Activated CD8-positive, alpha-beta memory T cell treated with anti-CD3 and anti-CD28 coated beads, Interleukin-2, amount 50 U/mL, for 4 hours (primary cell): ENCODE results near the gene AOX1.
"Not testable (repeated sequence)": the region's sequence is repeated elsewhere in the genome, so short reads cannot be mapped to it uniquely, and the experiment has no call there.

ENCODE experiments used
- DNase-seq: peaks from one replicate; pipeline ENCODE4 v3.0.0-alpha.2; 2020

The AOX1 gene

DNA sequence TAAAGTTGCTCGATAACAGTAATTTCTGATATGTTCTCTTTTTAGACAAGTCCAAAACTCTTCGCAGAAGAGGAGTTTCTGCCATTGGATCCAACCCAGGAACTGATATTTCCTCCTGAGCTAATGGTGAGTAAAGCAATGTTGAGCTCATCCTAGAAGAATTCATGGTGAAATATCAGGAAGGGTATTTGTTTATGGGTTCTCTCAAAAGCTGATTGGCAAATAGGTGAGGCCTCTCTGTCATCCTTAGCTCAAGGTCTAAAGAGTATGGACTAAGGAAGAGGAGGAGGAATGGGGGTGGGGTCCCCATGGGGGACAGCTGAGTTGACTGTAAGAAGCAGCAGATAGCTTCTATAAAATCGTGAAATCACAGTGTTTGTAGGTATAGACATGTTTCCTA is 18.2 kb downstream of the AOX1 start:
- DNase-seq = no peak

DNA sequence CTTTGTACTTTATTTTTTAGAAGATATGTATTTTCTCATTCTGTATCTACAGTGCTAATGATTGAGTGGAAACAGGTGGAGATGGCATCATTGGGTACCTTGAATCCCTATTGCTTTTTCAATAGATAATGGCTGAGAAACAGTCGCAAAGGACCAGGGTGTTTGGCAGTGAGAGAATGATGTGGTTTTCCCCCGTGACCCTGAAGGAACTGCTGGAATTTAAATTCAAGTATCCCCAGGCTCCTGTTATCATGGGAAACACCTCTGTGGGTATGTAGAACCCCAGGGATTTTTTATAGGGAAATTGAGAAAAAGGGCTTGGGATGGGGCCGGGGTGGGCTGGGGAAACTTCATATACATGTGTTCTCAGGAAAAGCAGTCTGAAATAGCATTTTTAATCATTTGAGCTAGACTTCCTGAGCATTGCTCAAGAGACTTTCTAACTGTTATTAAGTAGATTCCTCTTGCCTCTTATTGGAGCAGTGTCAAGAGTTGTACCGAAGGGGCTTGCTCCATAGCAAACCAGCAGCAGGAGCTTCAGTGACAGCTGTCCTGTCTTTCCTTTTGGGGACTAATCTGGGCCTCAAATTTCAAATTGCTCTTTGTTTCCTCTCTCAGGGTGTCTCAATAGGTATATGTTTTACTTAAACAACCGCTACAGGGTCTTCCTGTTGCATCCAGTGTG is 18.9 kb downstream of the AOX1 start:
- no peak for DNase-seq

DNA sequence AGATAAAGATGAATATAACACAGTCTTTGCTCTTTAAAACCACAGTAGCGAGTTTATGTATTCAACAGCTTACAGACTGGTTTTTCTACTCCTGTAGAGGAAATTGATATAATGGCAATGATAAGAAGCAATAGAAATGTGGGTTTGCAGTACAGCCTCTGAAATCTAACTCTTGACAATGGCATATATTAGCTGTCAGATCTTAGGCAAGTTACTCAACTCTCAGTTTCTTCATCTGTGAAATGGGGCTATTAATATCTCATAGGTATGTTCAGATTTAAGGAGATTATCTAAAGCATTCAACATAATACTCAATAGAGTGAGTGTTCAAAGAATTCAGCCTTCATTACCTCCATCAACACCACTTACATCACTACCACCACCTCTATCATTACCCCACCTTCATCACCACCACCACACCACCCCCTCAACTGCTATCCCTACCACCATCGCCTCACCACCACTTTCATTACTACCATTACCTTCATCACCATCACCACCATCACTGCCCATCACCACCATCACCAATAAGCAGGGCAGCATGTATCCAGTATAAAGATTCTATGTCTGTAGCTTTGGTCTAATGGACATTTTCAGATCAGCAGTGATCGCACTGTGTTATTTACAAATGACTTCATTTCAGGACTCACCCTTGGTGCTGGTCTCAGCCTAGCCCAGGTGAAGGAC is 22.7 kb downstream of the AOX1 start:
- no peak for DNase-seq

DNA sequence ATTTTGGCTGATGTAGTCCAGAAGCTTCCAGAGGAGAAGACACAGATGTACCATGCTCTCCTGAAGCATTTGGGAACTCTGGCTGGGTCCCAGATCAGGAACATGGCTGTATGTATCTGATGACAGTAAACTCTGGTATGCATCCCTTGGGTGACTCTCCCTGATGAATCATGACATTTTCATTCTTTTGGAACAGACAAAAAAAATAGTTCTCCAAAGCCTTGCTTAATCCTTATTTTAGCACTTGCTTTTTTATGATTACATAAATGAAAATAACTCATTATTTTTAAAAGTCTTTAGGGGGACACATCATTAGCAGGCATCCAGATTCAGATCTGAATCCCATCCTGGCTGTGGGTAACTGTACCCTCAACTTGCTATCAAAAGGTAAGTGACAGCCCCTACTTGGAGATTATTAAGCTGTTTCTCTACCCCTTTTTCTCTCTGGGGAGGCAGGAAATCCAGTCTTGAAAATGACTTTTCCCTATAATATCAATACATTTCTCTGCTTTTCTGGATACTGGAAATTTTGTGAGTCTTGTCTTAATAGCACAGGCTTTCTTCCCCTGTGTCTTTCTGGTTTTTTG is 23.3 kb downstream of the AOX1 start:
- no peak for DNase-seq

DNA sequence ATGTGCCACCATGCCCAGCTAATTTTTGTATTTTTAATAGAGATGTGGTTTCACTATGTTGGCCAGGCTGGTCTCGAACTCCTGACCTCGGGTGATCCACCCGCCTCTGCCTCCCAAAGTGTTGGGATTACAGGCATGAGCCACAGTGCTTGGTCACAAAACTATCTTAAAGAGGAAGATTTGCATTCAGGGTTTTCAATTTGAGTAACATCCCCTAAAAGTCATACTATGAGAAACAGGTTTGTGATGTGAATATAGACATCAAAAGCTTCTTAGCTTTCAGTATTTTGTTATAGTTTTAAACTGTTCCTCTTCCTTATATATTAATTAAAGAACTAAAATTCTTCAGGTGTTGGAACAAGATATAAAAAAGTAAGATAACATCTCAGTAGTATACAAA is 24.4 kb downstream of the AOX1 start:
- DNase-seq = not testable (repeated sequence)

DNA sequence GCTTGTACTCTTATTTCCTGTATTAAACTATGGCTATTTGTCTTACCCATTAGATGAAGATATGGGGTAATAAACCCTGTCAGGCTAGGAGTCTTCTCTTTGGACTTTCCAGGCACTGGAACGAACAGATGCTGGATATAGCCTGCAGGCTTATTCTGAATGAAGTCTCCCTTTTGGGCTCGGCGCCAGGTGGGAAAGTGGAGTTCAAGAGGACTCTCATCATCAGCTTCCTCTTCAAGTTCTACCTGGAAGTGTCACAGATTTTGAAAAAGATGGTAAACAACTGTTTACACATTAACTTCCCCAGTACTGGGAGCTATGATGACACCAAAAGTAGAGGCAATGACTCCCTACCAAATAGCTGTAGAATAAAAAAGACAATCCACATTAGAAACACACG is 27.9 kb downstream of the AOX1 start:
- DNase-seq = no peak

DNA sequence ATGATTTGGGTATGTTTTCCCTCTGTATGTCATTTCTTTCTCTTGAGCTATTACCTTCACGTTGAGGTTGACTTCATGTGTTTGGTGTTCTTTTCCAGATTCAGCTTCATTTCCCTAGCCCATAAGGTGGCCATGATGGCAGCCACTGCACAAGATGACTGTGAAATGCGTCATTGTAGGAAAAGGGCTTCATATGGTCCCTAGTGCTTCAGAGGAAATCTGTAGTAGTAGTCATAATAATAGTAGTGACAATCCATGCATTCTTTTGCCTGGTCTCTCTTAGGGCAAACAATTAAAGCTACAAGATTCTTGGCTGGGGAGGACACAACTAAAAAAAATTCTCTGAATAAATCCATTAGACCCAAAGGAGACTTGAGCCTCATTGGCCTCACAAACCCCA is 28.4 kb downstream of the AOX1 start:
- no peak for DNase-seq

DNA sequence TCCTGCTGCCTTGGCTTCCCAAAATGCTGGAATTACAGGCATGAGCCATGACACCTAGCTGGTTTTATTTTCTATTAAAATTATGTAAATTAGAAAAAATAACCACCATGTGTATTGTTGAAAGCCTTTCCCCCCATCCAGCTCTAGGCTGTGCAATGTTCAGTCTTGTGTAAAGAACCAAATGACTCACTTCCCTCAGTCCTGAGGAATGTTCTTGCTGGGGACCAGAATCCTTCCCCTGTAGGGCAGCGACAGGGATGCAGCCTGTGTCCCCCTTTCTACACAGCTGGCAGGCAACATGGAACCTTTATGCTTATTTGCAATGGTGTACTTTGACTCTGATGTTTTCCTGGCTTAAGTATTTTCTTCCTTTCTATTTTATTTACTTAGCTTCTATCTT is 29.4 kb downstream of the AOX1 start:
- no peak for DNase-seq

DNA sequence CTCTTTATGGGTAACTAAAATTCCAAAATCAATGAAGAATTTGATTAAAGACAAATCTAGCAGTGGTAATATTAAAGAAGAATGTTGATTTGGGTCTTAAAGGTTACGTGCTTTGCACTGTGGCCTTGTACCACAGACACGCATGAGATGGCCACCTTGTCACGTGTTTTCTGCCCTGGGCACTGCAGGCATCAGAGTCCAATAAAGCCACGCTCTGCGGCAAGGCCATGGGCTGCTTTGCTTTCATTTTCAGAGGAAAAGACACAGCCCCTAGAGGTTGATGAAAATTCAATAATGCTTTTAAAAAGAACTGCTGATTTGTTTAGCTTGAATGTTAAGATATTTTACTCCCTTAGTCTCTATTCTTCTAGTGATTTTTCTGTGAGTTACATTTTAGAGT is 30.4 kb downstream of the AOX1 start:
- no peak for DNase-seq

DNA sequence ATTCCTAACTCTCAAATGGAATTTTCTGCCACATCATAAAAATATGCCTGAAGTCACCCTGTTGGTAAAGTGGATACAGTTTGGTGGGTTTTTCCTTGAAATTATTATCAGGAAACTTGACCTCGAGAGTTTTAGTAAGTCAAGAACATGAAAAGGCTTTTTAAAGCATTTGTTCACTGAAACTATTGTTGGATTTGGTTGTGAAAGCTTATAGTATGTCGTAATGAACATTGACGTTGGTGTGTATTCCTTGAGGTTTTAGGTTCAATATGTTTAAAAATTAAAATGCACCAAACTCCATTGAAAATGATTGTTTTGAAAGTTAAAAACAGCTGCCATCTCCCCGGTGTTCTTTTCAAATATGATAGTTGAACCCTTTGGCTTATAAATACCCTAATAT is 30.8 kb downstream of the AOX1 start:
- DNase-seq = no peak

DNA sequence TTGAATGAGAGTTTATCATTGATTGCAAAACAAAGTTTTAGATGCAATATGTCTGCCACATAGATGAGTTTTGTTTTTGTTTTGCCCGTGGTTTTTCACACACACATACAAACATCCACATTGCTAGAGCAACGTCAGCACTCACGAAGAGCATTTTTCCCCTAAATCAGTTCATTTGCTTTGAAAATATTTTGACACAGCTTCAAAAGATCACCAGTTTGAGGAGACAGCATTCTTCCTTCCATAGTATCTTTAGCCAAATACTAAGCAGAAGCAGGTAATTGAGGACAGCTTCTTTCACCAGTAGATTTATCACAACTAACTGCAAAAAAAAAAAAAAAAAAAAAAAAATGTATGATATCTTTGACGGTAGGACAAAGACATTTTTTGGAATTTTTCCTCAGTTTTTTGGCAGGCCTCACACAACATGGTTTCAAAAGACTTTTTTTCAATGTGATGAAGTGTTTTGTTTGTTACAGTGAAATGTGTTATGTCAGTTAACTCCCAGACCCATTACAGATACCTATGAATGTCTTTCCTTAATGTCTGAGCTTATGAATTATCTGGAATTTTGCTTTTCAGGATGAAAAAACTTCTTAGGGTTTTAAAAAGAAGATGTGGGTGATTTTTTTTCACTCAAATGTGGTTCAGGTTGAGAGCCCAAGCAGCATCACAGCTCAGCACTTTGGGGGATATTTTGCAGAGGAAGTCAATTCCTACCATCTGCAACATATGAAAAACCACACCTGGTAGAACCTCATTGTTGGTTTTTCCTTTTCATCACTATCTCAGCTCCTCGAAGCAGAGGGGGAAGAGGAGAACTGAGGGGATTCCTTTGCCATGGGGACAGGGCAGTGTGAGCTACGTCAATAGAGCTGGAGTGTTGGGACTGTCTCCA is 31.6 kb downstream of the AOX1 start:
- DNase-seq = no peak

DNA sequence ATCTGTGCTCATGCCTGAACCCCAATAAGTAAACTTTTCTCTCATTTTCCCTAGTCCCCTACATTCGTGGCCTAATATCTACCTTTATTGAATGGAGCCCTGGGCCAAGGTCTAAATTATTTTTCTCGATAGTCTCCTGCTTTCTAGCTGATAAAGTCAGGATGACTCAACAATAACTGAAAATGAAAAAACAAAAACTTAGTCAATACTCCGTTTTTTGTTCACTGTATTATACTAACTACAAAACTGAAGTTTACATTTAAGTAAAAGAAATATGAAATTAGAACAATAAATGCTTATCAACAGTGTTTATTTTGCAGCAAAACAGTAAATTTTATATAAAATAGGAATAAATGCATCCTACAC is 32.2 kb downstream of the AOX1 start:
- no peak for DNase-seq

DNA sequence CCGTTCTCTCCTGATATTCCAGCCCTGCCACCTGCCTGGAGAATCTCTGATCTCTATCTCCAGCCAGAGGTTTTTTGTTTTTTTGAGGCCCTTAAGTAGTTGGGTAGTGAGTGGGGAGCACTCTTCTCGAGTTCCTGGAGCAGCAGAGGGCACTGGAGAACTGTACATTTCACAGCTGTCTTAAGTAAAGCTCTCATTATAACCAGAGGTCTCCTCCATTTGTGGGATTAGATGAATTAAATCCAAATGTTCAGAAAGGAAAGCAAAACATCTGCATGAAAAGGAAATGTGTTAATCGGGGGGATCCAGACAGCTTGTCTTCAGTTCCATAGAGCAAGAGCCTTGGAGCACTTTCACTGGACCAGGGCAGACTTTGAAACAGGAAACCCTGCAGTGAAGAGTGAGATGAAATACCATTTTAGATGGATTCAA is 32.8 kb downstream of the AOX1 start:
- no peak for DNase-seq

DNA sequence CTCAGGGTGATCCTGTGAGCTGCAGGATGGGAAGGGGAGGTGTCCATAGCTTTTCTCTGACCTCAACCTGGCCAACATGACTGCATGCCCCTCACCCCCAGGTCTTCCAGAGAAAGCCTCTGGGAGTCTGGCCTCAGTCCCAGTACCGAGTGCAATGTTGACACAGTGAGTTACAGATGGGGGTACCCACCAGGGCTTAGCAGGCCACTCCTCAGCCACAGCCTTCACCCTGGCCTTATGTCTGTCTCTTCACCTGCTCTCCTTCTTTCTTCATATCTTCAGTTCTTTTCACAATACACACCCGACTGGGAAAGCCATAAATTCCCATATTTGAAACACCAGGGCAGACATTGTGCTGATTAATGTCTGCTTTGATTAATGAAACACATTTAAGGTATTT is 33.5 kb downstream of the AOX1 start:
- DNase-seq = no peak

DNA sequence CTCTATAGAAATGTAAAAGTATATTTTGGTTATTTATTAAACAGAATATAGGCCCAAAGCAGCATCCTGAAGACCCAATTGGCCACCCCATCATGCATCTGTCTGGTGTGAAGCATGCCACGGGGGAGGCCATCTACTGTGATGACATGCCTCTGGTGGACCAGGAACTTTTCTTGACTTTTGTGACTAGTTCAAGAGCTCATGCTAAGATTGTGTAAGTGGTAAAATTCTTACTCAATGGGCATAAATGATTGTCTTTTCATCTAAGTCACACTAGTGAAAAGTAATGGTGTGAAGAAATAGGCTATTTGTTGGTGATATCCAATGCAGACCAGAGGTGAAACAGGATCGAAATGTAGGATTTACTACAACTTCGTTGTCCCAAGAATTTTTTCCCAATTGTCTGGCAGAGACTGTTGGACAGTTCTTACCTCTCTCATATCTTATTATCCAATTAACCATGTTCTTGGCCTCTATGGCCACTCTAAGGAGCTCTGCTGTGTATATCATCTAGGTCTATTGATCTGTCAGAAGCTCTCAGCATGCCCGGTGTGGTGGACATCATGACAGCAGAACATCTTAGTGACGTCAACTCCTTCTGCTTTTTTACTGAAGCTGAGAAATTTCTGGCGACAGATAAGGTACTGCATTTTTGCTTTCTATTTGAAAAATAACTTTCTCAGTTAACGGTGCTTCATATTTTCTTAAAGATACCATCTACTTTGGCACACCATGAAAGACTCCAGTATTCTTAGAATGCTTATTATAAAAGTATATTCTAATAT is 35.0 kb downstream of the AOX1 start:
- no peak for DNase-seq

DNA sequence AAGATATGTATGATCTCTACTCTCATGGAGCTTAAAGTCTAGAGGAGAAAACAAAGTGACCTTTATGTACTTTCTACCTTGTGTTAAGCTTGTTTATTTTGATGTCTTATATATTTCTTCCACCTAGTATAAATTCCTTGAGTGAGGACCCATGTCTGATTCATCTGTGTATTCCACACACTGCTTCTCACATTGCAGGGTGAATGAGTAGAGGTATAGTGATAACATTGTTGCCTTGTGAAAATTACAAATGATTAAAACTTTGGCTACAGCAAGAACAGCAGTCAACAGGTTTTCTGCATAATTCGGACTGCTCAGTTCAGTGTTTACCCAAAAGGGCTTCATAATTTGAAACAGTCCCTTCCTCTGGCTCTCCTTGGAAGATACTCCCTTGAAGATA is 36.3 kb downstream of the AOX1 start:
- DNase-seq = no peak

DNA sequence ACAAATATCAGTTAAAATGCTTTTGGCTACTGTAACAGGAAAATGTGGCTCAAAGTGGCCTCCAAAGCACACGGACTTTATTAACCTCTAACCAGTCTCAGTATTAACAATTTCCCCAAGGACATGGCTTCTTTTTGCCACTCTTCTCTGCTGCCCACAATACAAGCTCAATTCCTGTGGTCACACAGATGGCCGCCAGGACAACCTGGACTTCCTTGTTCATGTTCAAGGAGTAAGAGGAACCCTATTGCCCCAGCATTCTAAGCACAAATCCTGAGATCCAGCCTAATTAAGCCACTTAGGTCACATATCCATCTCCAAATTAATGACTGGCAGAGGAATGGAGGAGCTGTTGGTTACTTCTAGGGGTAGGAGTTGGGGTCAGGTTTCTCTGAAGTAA is 38.2 kb downstream of the AOX1 start:
- no peak for DNase-seq

DNA sequence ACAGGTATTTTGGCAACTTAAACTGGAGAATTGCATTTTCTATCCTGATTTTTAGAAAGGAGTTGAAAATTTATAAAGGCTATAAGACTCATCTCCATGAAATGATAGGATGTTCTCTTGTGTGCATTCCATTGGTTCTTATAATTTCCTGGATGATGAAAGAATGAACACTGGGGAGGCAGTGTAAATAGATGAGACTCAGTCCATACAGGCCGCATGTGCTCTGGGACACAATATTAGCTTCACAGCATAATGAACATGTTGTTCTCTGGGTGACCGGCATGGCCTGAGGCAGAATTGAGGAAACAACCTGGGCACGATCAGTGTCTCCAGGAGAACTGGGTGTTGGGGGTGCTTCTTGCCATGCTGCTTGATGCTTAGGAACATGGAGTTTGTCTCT is 38.8 kb downstream of the AOX1 start:
- DNase-seq = no peak

DNA sequence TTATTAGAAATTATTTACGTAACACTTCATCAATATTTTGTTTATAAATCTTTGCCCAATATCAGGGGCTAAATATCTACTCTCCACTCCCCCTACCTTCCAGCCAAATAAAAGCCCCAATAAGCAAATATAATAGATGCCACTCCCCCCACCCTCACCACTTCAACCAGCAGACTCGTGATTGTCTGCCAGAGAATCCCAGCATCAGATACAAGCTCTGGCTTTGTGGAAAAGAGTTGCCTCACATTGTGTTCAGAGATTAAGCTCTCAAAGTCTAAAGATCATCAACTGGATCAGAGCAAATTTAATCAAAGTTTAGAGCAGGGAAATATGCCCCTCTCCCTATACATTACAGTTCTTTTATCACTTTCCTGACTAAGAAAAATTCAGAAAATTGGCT is 39.5 kb downstream of the AOX1 start:
- no peak for DNase-seq

DNA sequence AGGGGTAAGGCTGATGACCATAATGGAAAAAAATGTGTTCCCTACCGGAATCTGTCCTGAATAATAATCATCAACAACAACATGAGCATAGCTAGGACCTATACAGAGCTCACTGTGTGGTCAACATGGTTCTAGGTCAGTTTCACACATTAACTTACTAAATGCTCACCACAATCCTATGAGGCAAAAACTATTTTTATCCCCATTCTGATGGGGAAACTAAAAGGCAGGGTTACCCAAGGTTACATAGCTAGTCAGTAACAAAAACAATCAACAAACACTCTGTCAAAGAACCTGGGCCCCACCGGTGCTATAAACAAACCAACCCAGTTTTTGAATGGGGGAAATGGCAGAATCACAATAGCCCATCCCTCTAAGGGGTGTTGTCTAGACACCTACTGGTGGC is 40.1 kb downstream of the AOX1 start:
- DNase-seq = no peak

DNA sequence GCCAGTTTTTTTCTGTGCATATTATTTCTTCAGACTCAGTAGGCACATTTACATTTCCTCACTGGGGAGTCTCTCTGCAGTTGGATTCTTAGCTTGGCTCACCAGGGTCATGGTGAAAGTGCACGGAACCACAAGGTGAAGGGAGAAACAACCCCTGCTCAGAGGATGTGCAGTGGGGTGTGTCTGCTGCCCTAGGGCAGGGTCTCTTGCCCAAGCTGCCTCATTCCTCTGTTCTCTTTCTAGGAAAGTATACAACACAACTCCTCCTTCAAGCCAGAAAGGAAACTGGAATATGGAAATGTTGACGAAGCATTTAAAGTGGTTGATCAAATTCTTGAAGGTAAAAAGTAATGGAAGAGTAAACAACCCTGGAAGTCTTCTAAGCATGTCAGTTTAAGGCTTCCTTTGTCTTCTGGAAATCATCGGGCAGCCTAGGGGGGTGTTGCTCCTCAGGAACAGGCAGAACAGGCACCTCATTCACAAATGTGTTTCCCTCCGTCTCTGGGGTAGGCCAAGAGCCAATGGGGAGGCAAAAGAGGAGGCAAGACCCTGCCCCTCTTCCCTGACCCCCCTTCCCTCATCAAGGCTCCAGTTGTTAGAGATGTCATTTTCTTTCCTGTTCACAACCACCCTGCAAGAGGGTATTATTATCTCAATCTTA is 41.4 kb downstream of the AOX1 start:
- no peak for DNase-seq

DNA sequence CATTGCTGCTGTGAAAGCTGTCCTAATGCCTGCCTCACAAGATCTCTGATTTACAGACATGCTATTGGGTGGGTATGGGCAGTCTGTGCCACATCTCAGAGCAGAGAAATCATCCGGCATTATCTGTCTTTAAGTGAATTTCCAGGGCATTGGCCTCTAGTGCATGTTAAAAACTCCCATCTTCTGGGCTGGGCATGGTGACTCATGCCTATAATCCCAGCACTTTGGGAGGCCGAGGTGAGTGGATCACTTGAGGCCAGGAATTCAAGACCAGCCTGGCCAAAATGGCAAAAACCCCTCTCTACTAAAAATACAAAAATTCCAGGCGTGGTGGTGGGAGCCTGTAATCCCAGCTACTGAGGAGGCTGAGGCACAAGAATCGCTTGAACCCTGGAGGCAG is 42.6 kb downstream of the AOX1 start:
- not testable (repeated sequence) for DNase-seq
